ENCODE measurements around the gene SVOPL.

Gene SVOPL

DNA sequence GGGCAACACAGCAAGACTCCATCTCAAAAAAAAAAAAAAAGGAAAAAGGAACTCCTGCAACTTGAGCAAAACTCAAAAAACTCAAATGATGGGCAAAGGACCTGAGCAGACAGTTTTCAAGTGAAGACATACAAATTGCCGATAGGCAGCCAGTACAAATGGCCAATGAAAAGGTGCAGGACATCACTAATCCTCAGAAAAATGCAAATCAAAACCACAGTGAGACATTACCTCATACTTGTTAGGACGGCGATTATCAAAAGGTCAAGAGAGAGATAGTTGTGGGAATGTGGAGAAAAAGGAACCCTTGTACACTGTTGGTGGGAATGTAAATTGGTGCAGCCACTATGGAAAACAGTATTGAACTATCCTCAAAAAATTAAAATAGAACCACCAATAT, 16.8 kb downstream of the SVOPL start:
- DNase-seq (ENCODE audit: insufficient read length, low spot score) (no peak), FAIRE-seq (no peak)
- no peak for TF ChIP-seq POLR2A (IDR thresholded peaks at IDR 0.05; ENCODE audit: low read depth, low read length)

DNA sequence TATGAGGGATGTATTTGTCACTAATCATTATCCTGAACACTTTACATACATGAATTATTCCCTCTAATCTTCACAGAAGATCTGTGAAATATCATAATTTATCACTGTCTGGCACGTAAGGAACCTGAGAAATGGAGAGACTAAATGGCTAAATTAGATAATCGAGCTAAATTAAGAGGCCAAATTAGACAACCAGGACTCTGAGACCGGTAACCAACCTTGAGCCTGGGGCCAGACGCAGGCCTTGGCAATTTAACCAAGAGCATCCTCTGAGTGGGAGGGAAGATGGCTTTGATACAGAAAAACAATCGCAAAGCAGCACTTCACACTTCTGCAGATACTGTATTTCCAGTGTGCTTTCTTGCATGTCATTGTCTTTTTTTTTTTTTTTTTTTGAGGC, 21.4 kb downstream of the SVOPL start:
- DNase-seq (ENCODE audit: insufficient read length, low spot score) (no peak), FAIRE-seq (no peak)
- TF ChIP-seq POLR2A (IDR thresholded peaks at IDR 0.05; ENCODE audit: low read depth, low read length) = no peak

DNA sequence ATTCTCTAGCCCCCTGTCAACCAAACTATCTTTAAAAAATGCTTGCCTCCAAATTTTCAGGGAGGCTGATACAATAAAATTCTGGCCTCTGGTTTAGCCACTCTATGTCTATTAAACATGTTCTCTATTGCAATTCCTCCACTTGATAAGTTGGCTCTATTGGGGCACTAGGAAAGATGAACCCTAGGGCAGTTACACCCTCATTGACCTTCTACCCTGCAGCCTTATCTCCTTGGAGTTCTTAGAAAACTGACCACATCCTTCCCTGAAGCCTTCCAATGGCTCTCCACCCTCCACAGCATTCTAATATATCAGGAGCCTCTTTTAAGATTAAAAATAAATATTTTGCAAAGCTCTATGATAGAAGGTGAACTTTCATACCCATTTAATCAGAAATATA, 30.6 kb downstream of the SVOPL start:
- no peak for FAIRE-seq
- DNase-seq (ENCODE audit: insufficient read length, low spot score) = no peak
- TF ChIP-seq POLR2A (IDR thresholded peaks at IDR 0.05; ENCODE audit: low read depth, low read length) = no peak

DNA sequence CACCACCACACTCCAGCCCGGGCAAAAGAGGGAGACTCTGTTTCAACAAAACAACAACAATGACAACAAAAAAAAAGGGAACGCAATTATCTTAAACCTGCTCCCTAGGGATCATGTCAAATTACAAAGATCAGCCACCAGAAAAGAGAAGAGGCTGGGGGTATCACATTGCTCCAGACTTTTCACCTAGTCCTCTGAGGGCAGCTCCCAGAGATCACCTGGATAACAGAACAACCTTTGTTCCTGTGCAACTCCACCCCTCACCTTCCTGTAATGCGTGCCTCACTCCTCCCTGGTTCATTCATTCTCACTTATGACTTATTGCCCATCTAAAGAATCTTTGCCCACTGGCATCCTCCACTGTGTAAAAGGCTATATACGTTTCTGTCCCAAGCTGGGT, 31.8 kb downstream of the SVOPL start:
- DNase-seq (ENCODE audit: insufficient read length, low spot score) = no peak
- FAIRE-seq = no peak
- no peak for TF ChIP-seq POLR2A (IDR thresholded peaks at IDR 0.05; ENCODE audit: low read depth, low read length)

DNA sequence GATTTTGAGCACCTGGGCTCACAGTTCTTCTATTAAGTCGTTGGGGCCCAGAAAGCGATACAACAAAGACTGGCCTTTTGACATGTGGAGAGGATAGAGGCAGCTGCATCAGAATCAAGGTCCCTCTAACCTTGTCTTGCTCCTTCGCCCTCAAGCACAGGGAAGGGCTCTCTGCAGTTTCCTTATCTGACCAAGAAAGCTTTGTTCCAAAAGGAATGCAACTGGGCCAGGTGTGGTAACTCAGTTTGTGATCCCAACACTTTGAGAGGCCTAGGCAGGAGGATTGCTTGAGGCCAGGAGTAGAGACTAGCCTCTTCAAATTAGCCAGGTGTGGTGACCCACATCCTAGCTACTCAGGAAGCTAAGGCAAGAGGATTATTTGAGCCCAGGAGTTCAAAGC, 32.2 kb downstream of the SVOPL start:
- FAIRE-seq (no peak), DNase-seq (ENCODE audit: insufficient read length, low spot score) (no peak)
- TF ChIP-seq POLR2A (IDR thresholded peaks at IDR 0.05; ENCODE audit: low read depth, low read length) = no peak

DNA sequence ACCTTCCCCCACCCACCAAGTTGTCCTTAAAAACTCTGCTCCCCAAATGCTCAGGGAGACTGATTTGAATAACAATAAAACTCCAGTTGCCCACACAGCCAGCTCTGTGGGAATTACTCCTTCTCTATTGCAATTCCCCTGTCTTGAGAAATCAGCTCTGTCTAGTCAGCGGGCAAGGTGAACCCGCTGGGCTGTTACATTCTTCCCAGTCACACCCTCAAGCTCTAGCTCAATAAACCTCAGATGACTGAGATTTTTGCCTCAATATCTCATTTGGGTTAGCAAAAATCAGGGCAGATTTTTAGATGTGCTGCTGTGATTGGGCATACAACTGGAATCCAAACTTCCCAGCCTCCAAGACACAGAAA, 32.9 kb downstream of the SVOPL start:
- no peak for FAIRE-seq
- TF ChIP-seq POLR2A (IDR thresholded peaks at IDR 0.05; ENCODE audit: low read depth, low read length) = no peak
- no peak for DNase-seq (ENCODE audit: insufficient read length, low spot score)

DNA sequence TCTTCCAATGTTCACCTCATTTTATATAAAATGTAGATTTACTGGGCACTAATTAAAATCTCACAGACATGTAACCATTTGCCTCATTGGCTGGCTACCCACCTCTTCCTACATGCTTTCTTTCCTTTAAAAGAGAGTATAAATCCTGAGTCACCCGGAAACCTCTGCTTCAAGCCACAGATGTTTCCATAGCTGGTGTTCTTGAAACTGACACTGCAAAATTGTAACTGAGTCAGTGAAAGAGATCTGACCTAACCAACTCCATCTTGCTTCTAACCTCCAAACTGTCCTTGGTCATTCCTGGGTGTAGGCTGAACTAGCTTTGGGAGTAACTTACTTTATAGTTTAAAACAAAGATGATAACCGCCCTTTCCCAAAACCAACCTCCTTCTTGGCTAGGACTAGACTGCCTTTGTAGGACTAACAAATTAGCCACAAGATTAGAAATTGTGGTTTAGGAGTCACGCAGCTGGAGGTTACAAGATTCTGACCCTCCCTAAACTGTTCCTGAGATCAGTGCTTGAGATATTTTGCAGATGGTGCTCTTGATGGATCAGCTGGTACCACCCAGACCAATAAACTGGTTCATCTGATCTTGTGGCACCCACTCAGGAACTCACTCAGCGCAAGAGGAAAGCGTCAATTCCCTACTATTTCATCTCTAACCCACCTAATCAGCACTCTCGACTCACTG, 33.5 kb downstream of the SVOPL start:
- DNase-seq (ENCODE audit: insufficient read length, low spot score) (no peak), FAIRE-seq (no peak)
- no peak for TF ChIP-seq POLR2A (IDR thresholded peaks at IDR 0.05; ENCODE audit: low read depth, low read length)

DNA sequence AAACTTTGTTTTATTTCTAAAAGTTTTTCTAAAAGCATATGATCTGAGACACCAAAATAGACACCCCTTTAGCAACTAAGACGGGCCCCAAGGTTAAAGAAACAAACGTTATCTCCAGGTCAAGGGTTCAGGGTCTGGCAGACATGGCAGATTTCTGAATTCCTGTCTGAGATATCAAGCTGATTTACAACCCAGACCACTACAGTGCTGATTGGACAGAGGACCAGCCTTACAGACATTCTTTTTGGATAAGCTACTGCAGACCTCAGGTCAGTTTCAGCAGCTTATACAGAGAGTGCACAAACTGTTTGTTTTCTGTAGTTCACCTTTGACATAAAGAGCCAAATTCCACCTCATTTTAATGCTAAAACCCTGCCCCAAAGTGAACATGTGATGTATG, 34.8 kb downstream of the SVOPL start:
- TF ChIP-seq POLR2A (IDR thresholded peaks at IDR 0.05; ENCODE audit: low read depth, low read length) = no peak
- FAIRE-seq (no peak), DNase-seq (ENCODE audit: insufficient read length, low spot score) (no peak)

DNA sequence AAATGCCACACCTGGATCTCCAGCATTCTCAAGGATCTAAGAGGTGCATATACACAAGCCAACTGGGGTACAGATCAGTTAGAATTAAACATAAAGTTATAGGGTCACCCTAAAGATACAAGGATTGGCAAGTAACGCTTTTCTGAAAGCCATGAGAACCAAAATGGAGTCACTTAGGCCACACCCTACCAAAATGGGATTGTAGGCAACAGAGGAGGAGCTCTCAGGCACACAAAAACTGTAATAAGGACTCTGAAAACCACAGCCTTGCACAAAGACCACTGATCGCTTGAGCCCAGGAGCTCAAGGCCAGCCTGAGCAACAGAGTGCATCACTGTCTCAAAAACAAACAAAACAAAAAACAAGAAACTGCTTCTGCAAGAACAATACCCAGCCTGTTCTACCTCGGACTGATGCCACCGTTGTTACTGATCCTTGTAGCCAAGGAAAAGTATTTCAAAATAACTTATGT, 35.5 kb downstream of the SVOPL start:
- TF ChIP-seq POLR2A (IDR thresholded peaks at IDR 0.05; ENCODE audit: low read depth, low read length) = no peak
- FAIRE-seq (no peak), DNase-seq (ENCODE audit: insufficient read length, low spot score) (no peak)

DNA sequence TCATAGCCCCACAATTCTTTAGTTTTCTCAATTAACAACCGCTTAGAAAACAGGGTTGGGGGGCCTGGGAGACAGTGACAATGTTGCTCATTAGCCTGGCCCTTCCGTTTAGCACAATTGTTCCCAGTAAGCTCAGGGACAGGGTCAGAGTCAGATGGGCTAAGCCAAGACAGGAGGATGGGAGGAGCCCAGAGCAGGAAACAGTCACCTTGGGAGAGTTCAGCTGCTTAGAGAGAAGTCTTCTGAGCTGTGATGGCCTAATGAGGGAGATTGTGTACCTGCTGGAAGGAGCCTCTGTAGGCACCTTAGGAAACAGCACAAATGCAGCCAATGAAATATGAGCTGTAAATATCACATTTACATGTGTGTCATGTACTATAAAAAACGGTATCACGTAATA, 35.9 kb downstream of the SVOPL start:
- no peak for DNase-seq (ENCODE audit: insufficient read length, low spot score)
- no peak for TF ChIP-seq POLR2A (IDR thresholded peaks at IDR 0.05; ENCODE audit: low read depth, low read length)
- FAIRE-seq = no peak

DNA sequence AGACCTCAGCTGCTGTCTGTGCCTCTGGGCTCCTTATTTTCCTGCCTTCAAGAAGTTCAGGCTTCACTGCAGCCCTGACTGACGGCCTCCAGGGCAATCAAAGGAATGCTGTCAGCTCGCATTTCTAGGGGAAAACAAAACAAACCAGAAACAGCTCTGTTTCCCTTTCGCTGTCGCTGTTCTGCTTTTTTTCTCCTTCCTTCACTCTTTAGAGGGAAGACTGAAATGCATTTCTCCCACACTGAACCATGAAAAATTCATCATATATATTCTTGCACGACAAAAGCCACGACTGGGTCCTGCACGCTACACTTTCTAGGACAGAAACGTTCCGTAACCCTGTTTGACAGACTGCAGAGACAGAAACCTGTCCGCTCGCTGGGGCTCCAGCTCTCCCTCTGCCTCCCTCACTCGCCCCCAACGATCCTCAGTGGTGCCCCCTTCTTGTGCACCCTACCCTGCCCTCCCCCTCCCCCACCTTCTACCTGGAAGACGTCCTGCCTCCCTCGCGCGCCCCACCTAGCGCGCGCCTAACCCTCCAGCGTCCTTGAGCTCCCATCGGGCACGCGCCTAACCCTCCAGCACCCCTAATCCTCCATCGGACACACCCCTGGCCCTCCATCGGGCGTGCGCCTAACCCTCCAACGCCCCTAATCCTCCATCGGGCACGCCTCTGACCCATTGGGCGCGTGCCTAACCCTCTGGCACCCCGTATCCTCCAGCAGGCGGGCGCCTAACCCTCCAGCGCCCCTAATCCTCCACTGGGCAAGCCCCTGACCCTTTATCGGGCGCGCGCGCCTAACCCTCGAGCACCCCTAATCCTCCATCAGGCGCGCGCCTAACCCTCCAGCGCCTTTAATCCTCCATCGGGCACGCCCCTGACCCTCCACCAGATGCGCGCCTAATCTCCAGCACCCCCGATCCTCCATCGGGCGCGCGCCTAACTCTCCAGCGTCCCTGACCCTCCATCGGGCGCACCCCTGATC, 37.1 kb downstream of the SVOPL start:
- DNase-seq (ENCODE audit: insufficient read length, low spot score) = no peak
- FAIRE-seq = no peak
- TF ChIP-seq POLR2A (IDR thresholded peaks at IDR 0.05; ENCODE audit: low read depth, low read length) = no peak

DNA sequence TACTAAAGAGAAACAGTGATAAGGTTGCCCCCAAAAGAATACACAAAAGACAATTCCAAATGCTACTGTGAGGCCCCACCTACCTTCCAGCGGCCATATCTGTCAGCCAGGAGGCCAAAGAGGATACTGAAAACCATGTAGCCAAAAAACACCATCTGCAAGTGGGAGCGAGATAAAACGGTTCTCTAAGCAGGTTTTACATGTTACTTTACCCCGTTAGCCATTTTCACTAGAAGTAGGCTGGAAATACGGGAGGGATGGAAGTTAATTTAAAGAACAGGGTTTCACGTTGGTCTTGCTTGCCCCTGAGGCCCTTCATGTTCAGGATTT, 38.2 kb downstream of the SVOPL start:
- FAIRE-seq = no peak
- no peak for TF ChIP-seq POLR2A (IDR thresholded peaks at IDR 0.05; ENCODE audit: low read depth, low read length)
- no peak for DNase-seq (ENCODE audit: insufficient read length, low spot score)

DNA sequence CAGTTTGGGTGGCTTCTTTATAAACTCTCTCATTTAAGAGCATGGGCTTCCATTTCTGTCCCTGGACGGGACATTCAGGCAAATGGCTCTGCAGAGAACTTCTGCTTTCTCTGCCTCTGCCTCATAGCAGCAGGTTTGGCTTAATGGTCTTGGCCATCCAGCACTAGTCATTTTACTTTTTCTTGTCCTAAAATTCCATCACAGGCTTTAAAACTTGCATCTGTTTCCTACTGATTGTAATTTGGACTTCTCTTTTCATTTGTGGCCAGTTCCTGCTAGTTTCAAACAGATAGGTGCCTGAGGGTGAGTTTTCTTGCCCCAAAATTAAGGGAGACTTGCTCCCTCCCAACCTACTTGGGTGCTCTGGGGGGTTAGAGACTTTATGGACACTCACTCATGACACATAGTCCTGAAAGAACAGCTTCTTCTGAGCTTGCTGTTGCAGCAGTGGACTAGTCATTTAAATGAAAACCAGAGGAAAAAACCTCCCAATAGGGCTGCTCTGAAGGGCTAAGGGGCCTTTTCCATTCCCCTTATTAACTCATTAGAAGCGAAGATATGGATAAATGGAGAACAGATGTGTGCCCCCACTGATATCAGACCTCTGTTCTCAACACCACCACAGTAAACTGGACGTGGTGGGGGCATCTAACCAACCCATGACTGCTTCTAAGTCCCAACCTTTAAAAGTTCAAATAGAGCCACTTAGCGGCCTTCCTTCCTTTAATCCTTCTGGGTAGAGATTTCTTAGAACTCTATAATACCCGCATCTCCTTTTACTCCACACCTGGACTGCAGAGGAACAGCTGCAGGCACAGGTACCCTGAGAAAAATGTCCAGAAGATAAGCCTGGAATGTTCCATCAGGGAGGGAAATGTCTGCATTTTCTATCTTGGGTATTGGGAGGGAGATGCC, 38.8 kb downstream of the SVOPL start:
- no peak for FAIRE-seq
- DNase-seq (ENCODE audit: insufficient read length, low spot score) = no peak
- no peak for TF ChIP-seq POLR2A (IDR thresholded peaks at IDR 0.05; ENCODE audit: low read depth, low read length)

DNA sequence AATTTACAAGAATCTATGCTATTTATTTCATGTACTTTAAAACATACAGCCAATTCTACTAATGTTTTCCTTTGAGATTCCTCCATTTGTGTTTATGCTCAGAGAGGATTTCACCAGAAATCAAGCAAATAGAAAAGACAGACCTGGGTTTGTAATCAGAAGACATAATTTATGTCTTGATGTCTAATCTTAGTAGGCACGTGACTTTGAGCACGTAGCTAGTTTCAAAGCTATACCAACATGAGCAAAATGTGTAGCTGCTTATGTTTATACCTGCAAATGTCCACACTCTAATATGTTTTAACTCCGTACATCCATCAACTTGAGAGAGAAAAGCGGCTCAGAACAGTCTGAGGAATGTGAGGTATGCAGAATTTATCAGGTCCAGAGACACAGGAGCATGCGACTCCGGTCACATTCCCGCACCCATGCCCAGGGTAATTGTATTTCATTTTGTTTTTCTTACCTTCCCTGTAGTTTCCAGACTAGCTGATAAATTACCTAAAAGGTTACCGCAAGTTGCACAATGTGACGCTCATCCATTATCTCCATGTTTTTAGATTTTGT, 40.0 kb downstream of the SVOPL start:
- FAIRE-seq (no peak), DNase-seq (ENCODE audit: insufficient read length, low spot score) (no peak)
- no peak for TF ChIP-seq POLR2A (IDR thresholded peaks at IDR 0.05; ENCODE audit: low read depth, low read length)

Measured in H54 (cell line).